Peyer's patch (tissue), 4 donors: Measurements from ENCODE around the gene ZCCHC14. TPM values are rescaled to one million over a fixed set of nuclear protein-coding genes. Genes with fewer than 3 reads are reported as not detected.

ENCODE experiments used
- DNase-seq, 3 donors: peaks; one replicate each; pipeline ENCODE4 v3.0.0-alpha.2; 2017 to 2019
- H3K27ac ChIP-seq, 4 donors: fragments of 200-600 bp; sonication (generic); one replicate each; pipeline ENCODE4 v1.5.1; 2016 to 2019
- H3K27me3 ChIP-seq, 2 donors: fragments of 200-600 bp; sonication (generic); one replicate each; pipeline ENCODE4 v1.5.1; 2019
- H3K36me3 ChIP-seq, 3 donors: fragments of 200-600 bp; sonication (generic); one replicate each; pipeline ENCODE4 v1.5.1; 2016 to 2019
- H3K4me1 ChIP-seq, 4 donors: fragments of 200-600 bp; sonication (generic); one replicate each; pipeline ENCODE4 v1.5.1; 2016 to 2019
- H3K4me3 ChIP-seq, 4 donors: fragments of 200-600 bp; sonication (generic); 1 replicate in 3 of 4; 2 replicates in 1 of 4; pipeline ENCODE4 v1.5.1; 2016 to 2019; ENCODE audit warnings: mild to moderate bottlenecking in 1 of 4
- H3K9me3 ChIP-seq, 4 donors: fragments of 200-600 bp; sonication (generic); one replicate each; pipeline ENCODE4 v1.5.1; 2016 to 2019; ENCODE audit warnings: mild to moderate bottlenecking in 1 of 4
- POLR2A ChIP-seq, 2 donors: fragments of 450-650 bp; IDR thresholded peaks; one replicate each; pipeline ENCODE4 v1.5.1; 2017; ENCODE audit warnings: antibody characterized with exemption in 2 of 2, mild to moderate bottlenecking in 2 of 2, moderate library complexity in 2 of 2
- total RNA-seq, 4 donors: library from RNA; depleted of rRNA; stranded (reverse); fragments of >200 nt; gene quantifications; one replicate each; pipeline ENCODE4 v1.1.0, GENCODE V29; 2016
- TF ChIP-seq, protein P1 (sequence below), 6 experiments: fragments of 450-650 bp in 4 of 6; fragments of 200-600 bp in 2 of 6; sonication (generic) in 1 of 6; IDR thresholded peaks; one replicate each; pipeline ENCODE4 v1.5.1; 2017 to 2019; ENCODE audit warnings: antibody characterized with exemption in 6 of 6, mild to moderate bottlenecking in 3 of 6, moderate library complexity in 1 of 6

ZCCHC14 gene
- total RNA-seq, 4 donors from 2014 or later, result 28.1 to 68.9 (median 55.9) TPM

DNA sequence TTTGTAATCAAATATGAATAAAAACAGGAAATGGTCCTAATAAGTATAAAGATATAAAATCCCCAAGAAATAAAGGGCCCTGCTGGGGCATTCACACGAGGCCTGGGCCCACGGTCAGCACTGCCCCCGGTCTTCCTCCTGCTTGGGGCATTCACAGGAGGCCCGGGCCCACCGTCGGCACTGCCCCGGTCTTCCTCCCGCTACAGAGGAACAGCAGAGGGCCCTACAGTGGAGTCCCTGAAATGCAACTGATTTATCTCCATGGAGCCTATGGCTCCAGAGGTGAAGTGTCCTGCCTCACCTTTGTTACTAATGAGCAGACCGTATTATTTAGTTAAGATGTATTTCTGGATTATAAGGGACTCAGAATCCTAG lies 54.2 kb downstream of the ZCCHC14 start:
- H3K4me3 ChIP-seq, result no peak overlapping the region
- no peaks in the 10 kb centered on the region for H3K9me3 ChIP-seq
- no peak overlapping the region for H3K27ac ChIP-seq
- H3K36me3 ChIP-seq, result peaks cover 0 to 8% (median 0%) of the 10 kb centered on the region in 3 donors
- DNase-seq, result no peak
- H3K27me3 ChIP-seq, result no peaks in the 10 kb centered on the region
- no peak for TF ChIP-seq POLR2A (IDR thresholded peaks at IDR 0.05)
- TF ChIP-seq, protein P1, sequence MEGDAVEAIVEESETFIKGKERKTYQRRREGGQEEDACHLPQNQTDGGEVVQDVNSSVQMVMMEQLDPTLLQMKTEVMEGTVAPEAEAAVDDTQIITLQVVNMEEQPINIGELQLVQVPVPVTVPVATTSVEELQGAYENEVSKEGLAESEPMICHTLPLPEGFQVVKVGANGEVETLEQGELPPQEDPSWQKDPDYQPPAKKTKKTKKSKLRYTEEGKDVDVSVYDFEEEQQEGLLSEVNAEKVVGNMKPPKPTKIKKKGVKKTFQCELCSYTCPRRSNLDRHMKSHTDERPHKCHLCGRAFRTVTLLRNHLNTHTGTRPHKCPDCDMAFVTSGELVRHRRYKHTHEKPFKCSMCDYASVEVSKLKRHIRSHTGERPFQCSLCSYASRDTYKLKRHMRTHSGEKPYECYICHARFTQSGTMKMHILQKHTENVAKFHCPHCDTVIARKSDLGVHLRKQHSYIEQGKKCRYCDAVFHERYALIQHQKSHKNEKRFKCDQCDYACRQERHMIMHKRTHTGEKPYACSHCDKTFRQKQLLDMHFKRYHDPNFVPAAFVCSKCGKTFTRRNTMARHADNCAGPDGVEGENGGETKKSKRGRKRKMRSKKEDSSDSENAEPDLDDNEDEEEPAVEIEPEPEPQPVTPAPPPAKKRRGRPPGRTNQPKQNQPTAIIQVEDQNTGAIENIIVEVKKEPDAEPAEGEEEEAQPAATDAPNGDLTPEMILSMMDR (IDR thresholded peaks at IDR 0.05), result no peak
- H3K4me1 ChIP-seq, result peaks cover 0 to 21% (median 0%) of the 10 kb centered on the region in 4 donors

DNA sequence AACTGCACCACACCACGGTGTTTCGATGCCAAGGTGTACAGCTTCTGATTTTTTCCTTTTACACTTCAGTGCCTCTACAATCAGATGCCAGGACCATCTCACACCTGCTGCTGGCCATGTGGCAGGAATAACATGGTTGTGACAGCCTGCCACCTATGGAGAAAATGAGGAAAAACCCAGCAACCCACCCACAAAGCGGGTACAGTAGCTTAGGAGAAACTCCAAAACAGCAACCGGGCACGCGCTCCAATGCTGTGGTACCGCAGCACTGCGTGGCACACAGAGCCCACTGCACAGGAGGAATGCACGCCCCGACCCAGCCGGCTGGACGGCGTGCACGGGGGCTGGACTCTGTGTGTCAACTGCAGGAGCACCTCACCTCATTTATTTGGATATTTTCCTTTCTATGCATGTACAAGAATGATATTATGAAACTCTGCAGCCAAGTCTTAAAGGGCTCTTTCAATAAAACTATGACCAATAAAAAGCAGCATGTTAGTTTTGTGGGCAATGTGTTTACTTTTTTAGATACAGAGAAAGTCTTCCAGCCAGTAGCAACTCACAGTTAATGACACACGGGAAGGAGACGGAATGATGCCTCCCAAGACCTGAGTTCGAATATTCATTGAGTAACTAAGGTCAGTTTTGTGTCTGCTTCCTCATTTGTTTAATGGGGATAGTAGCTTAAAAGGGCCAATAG lies 54.8 kb downstream of the ZCCHC14 start:
- Histone ChIP-seq H3K27me3 (no peaks in the 10 kb centered on the region), H3K27ac (no peak overlapping the region), H3K9me3 (no peaks in the 10 kb centered on the region), H3K4me1 (peaks cover 0 to 21% (median 0%) of the 10 kb centered on the region in 4 donors), H3K4me3 (no peak overlapping the region), H3K36me3 (peaks cover 0 to 8% (median 0%) of the 10 kb centered on the region in 3 donors)
- TF ChIP-seq, protein P1 (IDR thresholded peaks at IDR 0.05), result no peak
- TF ChIP-seq POLR2A (IDR thresholded peaks at IDR 0.05), result no peak
- no peak for DNase-seq

GRCh38 chr16:87437327-87437726 lies 55.5 kb downstream of the ZCCHC14 start:
- Histone ChIP-seq H3K4me1 (peaks cover 0 to 21% (median 0%) of the 10 kb centered on the region in 4 donors), H3K9me3 (no peaks in the 10 kb centered on the region), H3K27ac (no peak overlapping the region), H3K4me3 (no peak overlapping the region), H3K36me3 (peaks cover 0 to 14% (median 0%) of the 10 kb centered on the region in 3 donors), H3K27me3 (no peaks in the 10 kb centered on the region)
- DNase-seq, result no peak
- TF ChIP-seq, protein P1 (IDR thresholded peaks at IDR 0.05), result no peak
- no peak for TF ChIP-seq POLR2A (IDR thresholded peaks at IDR 0.05)

GRCh38 chr16:87436225-87437172 lies 56.3 kb downstream of the ZCCHC14 start:
- no peak for DNase-seq
- Histone ChIP-seq H3K27ac (peak overlapping the region in 3 of 4 donors; percentile 26 to 52 (median 33)), H3K9me3 (no peaks in the 10 kb centered on the region), H3K4me3 (no peak overlapping the region), H3K36me3 (peaks cover 0 to 15% (median 0%) of the 10 kb centered on the region in 3 donors), H3K27me3 (no peaks in the 10 kb centered on the region), H3K4me1 (peaks cover 0 to 21% (median 0%) of the 10 kb centered on the region in 4 donors)
- TF ChIP-seq POLR2A (IDR thresholded peaks at IDR 0.05), result no peak
- TF ChIP-seq, protein P1 (IDR thresholded peaks at IDR 0.05), result no peak

GRCh38 chr16:87435372-87436224 lies 57.2 kb downstream of the ZCCHC14 start:
- DNase-seq, result no peak
- no peak overlapping the region for H3K4me3 ChIP-seq
- H3K9me3 ChIP-seq, result no peaks in the 10 kb centered on the region
- peak overlapping the region in 2 of 4 donors; percentile 33 to 52 for H3K27ac ChIP-seq
- peaks cover 0 to 14% (median 0%) of the 10 kb centered on the region in 3 donors for H3K36me3 ChIP-seq
- H3K27me3 ChIP-seq, result no peaks in the 10 kb centered on the region
- peaks cover 0 to 21% (median 0%) of the 10 kb centered on the region in 4 donors for H3K4me1 ChIP-seq
- TF ChIP-seq, protein P1 (IDR thresholded peaks at IDR 0.05), result no peak
